AG09309 (cell line): ENCODE data around the gene ITPR1.

Experiments
- DNase-seq: peaks from one replicate; pipeline ENCODE4 v3.0.0-alpha.2; 2010; ENCODE audit warnings: low read depth
- H3K4me3 ChIP-seq: 2 replicates; pipeline ENCODE4 v1.5.1; 2011; ENCODE audit warnings: mild to moderate bottlenecking, low read depth, low read length, moderate library complexity; ENCODE audit not compliant: control insufficient read depth
- CTCF ChIP-seq: IDR thresholded peaks from 2 replicates; pipeline ENCODE4 v1.5.1; 2011; ENCODE audit warnings: mild to moderate bottlenecking, low read depth, low read length, inconsistent platforms; ENCODE audit not compliant: insufficient read depth, control insufficient read depth; ENCODE audit errors: missing control alignments

The ITPR1 gene

GRCh38 chr3:4696266-4696665, 203.1 kb downstream of the ITPR1 start:
- no peak for TF ChIP-seq CTCF
- H3K4me3 ChIP-seq: no peak overlapping the region
- no peak for DNase-seq

- no peak for TF ChIP-seq CTCF
- no peak overlapping the region for H3K4me3 ChIP-seq
- no peak for DNase-seq
These were observed 205.1 kb downstream of the ITPR1 start for GRCh38 chr3:4698125-4698821.

DNA sequence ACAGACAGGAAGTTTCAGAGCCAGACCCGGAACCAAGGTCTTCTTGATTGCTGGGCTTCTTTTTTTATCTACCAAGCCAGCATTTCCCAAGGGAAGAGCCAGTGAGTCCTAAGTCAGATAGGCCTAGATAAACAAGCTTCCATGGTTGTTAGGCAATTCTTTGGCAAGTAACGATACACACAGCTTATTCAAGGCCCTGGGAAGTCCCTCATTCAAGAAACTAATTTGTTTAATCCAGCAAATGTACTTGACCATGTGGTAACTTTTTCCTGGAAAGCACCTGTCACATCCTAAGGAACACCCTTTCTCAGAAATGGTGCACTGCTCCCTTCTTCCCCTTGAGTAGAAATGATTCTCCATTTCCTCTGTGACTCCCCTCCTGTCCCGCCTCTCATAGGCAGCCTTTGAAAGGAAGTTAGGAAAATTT, 209.9 kb downstream of the ITPR1 start:
- TF ChIP-seq CTCF: no peak
- H3K4me3 ChIP-seq: no peak overlapping the region
- no peak for DNase-seq

DNA sequence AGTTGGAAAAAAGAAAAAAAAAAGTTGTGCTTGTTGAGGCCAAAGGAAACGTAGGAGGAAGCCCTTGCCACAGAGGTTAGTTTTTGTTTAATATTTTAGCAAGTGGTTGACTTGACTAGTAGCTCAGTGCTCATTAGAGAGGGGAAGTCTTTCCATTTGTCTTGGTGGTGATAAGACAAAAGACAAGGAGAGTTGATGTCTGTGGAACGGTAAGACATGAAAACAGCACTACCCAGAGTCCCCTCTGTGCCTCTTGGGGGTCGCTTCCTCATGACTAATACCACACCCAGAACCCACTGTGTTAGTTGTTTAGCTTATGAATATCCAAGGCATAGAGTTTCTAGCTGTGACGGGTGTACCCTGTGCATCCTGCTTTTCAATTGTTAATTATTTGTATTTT, 211.4 kb downstream of the ITPR1 start:
- H3K4me3 ChIP-seq: no peak overlapping the region
- DNase-seq: no peak
- TF ChIP-seq CTCF: no peak

DNA sequence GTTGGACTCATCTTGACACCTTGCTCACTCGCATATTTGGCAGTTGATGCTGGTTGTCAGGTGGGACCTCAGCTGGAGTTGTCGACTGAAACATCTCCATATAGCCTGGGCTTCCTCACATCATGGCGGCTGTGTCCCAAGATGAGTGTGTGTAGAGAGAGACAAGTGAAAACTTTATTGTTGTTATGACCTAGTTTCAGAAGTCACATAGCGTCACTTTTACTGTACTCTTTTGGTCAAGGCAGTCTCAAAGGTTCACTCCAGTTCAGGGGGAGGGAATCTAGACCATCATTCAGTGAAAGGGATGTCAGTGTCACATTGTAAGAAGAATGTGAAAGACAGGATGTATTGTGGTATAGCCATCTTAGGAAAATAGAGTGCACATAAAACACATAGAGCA, 214.2 kb downstream of the ITPR1 start:
- no peak for DNase-seq
- no peak overlapping the region for H3K4me3 ChIP-seq
- no peak for TF ChIP-seq CTCF

DNA sequence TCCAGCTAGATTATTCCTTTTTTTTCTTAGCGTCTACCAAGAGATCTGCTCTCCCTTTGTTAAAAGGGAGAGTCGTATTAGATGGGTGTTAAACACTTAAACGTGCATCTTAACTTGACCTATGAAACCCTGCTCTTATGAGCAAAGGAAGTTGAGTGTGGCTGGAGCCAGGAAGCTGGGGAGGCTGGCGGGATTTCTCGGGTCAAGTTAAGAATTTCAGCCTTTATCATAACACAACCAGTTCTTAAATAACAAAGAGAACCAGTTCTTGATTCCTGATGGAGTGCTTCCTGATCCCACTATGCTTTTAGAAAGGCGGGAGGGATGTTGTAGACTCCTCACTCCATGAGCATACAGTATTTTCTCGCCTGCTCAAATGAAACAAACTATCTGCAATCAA, 215.1 kb downstream of the ITPR1 start:
- TF ChIP-seq CTCF: no peak
- no peak overlapping the region for H3K4me3 ChIP-seq

DNA sequence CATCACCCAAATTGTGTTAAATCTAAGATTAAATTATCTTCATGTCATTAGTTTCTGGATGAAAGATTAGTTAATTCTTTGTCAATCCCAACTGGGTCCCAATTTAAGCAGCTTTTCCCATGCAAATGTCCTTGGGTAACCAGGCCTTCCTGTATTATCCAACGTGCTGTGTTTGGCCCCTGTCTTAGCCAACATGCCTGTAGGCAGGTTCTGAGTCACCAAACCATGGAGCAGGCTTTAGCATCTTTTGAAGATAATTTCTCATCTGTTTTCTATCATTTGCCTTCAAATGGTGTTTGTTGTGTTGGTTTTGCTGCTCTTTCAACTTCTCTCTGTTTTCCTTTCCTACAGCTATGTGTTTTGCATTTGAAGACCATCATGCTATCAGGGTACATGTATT, 216.2 kb downstream of the ITPR1 start:
- TF ChIP-seq CTCF: no peak
- H3K4me3 ChIP-seq: no peak overlapping the region
- DNase-seq: peak; percentile 57

More for the DNA sequence above, 215.1 kb downstream of the ITPR1 start:
- no peak for DNase-seq
